Uterus (tissue), 2 donors: Measurements from ENCODE around the gene PDGFC.

Experiments
- POLR2A ChIP-seq, 2 donors: fragments of 450-650 bp; IDR thresholded peaks; one replicate each; pipeline ENCODE4 v1.6.1; 2016; ENCODE audit warnings: antibody characterized with exemption in 2 of 2, mild to moderate bottlenecking in 1 of 2, moderate library complexity in 1 of 2
- TF ChIP-seq, protein P1 (sequence below), 4 experiments: fragments of 200-600 bp in 2 of 4; fragments of 450-650 bp in 2 of 4; sonication (generic) in 2 of 4; IDR thresholded peaks; one replicate each; pipeline ENCODE4 v1.5.1; 2016 to 2019; ENCODE audit warnings: antibody characterized with exemption in 4 of 4, mild to moderate bottlenecking in 2 of 4, moderate library complexity in 1 of 4

DNA sequence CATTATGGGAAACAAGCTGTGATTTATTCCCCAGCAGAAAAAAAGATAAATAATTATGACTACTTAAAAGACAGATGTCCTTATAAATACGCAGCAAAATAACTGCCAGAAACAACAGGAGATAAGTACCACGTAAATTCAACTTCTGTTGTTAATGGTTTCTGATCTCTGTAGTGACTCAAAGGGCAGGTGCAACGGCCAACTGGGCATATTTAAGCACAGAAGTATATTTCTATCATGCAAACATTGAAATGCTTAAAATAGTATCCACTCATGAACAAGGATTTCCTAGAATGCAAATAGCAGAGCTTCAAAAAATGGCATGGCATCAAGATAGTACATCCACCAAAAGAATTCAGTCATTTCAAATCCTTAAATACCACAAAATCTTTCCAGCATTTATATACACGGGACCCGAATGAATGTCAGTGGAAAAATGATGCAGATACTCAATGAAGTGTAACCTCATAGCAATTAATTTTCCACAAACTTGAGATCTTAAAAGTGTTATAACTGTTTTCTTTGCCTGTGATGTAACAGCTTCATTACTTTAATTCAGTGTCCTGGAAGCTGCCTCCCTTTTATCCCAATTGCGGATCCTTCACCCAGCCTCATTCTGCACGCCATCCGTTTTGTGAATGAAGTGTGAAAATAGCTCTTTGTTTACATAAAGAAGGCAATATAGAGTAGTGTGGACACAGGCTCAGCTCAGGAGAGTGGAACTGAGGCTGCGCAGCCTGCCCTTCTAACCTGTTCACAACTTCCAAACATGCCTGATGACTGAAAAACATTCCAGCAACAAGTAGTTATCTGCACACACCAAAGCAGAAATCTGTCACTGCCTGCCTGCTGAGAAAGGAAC is 10.2 kb downstream of the PDGFC start:
- no peak for TF ChIP-seq POLR2A (IDR thresholded peaks at IDR 0.05)
- TF ChIP-seq, protein P1, sequence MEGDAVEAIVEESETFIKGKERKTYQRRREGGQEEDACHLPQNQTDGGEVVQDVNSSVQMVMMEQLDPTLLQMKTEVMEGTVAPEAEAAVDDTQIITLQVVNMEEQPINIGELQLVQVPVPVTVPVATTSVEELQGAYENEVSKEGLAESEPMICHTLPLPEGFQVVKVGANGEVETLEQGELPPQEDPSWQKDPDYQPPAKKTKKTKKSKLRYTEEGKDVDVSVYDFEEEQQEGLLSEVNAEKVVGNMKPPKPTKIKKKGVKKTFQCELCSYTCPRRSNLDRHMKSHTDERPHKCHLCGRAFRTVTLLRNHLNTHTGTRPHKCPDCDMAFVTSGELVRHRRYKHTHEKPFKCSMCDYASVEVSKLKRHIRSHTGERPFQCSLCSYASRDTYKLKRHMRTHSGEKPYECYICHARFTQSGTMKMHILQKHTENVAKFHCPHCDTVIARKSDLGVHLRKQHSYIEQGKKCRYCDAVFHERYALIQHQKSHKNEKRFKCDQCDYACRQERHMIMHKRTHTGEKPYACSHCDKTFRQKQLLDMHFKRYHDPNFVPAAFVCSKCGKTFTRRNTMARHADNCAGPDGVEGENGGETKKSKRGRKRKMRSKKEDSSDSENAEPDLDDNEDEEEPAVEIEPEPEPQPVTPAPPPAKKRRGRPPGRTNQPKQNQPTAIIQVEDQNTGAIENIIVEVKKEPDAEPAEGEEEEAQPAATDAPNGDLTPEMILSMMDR (IDR thresholded peaks at IDR 0.05), result no peak
